Effector CD8-positive, alpha-beta T cell (primary cell): ENCODE data around the gene CIRBP.

Experiments used
- DNase-seq: peaks from one replicate; lab custom pipeline; 2025; lab: John Stamatoyannopoulos, UW

CIRBP gene

GRCh38 chr19:1255186-1256161 is 13.7 kb upstream of the CIRBP start:
- DNase-seq: no peak

- DNase-seq: no peak
Observed at GRCh38 chr19:1256646-1257474, 12.3 kb upstream of the CIRBP start.

DNA sequence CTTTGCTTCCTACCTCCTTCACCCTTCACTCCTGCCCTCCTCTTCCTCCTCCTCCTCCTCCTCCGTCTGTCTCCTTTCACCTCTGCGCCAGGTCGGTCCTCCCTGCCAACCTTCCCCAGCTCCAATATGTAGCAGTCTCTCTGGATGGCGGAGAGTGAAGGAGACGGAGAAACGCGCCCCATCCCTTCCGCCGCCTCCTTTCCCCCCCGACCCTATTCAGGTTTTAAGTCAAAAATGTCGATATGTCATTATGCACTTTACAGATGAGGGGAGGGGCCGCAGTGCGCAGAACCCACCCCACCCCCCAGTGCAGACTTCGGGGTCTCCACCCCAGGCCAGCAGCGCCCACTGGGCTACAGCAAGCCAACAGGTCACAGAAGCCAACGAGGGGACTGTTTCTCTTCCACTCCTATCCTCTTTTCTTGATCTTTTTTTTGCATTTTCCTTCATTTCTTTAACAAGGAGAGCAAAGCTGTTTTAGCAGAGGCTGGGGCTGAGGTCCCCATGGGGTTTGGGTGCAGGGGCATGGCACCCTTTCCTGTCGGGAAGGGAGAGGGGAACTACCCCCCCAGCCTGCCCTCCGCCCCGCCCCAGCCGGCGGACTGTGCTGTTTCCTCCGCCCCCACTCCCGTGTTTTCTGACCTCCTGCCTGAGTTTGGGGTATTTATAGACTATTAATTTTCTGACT is 11.5 kb upstream of the CIRBP start:
- no peak for DNase-seq

DNA sequence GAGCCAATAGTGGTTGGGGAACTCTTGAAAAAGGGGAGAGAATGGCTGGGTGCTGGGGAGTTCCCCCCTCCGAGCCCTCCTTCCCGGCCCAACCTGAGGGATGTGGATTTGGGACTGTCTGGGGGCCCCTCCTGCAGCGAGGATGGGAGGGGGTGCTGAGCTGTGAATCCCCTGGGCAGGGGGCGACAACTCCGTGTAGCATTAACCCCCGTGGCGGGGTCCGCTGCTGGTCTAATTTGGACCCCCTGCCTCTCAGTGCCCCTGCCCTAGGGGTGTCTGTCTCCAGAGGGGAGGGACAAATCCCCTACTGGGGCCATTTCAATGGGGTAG is 11.0 kb upstream of the CIRBP start:
- DNase-seq: no peak

GRCh38 chr19:1258707-1259205 is 10.4 kb upstream of the CIRBP start:
- no peak for DNase-seq

DNA sequence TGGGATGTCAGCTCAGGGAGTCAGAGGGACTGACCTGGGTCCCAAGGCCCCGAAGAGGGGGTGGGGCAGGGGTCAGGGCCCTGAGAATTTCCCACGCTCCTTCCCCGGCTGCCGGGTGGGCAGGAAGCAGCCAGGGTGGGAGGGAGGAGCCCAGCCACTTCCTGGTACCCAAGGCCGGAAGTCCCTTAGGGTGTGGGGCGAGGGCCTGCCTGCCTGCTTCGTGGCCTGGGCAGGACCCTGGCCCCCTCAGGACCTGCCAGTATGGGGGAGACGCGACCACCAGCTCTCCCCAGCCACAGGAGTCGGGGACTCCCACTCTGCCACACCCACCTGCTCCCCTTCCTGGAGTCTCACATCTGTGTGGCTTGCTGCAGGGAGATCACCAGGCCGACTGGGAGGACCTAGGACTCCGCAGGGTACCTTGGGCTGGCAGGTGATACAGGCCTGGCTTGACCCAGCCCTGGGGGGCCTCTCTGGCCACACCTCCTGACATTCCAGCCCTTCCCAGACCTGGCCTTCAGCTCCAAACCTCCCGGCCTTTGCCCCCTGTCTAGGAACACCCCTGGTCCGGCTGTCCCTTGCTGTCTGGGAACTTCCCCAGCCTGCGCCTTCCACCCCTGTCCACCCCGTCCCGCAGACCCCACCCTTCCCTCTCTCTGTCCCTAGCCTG is 9.8 kb upstream of the CIRBP start:
- peak; percentile 53 for DNase-seq

DNA sequence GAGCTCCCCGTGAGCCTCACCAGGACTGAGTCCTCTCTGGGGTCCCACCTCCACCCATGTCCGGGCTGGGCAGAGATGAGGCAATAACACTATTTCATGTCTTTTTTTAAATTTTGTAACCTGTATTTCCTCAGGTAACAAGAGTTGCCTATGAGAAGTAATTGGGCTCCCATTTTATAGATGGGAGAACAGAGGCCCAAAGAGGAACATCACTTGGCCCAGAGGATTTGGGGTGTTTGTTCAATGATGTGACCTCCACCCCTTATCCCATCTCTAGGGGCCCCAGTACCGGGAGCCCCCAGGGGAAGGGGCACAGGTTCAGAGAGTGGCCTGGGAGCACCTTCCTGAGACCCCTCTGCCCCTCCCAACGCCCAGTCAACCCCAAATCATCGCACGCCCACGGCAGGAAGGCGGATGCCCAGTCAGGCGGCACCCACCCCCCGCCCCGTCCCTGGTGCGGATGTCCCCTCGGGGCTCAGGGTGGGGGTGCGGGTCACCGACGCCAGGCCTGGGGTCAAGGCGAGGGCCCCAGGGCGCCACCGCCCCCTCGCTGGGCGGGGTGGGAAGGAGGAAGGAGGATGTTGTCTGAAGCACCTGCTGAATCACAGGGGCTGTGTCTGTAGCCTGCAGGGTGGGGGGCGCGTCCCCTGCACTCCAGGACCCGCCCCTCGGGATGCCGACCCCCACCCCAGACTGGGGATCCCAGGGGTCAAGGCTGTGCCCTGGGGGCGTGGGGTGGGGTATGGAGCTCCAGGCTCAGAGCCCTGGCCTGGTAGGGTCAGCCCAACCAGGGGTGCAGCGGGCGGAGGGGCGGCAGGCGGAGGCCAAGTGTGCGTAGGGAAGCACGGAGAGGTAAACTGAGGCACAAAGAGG is 9.0 kb upstream of the CIRBP start:
- DNase-seq: peak; percentile 42

- DNase-seq: peak; percentile 95
Observed at GRCh38 chr19:1260749-1261537, 8.2 kb upstream of the CIRBP start.

DNA sequence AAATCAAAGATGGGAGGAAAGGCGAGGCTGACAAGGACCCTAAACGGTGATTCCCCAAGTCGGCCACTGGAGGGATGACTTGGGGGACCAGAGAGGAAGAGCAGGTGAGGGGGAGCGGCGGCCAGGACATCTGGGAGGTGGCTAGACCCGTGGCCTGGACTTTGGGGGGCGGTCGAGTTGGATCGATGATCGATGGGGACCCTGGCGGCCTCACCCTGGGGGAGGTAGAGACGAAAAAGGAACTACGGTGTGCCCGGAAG is 7.7 kb upstream of the CIRBP start:
- no peak for DNase-seq

DNA sequence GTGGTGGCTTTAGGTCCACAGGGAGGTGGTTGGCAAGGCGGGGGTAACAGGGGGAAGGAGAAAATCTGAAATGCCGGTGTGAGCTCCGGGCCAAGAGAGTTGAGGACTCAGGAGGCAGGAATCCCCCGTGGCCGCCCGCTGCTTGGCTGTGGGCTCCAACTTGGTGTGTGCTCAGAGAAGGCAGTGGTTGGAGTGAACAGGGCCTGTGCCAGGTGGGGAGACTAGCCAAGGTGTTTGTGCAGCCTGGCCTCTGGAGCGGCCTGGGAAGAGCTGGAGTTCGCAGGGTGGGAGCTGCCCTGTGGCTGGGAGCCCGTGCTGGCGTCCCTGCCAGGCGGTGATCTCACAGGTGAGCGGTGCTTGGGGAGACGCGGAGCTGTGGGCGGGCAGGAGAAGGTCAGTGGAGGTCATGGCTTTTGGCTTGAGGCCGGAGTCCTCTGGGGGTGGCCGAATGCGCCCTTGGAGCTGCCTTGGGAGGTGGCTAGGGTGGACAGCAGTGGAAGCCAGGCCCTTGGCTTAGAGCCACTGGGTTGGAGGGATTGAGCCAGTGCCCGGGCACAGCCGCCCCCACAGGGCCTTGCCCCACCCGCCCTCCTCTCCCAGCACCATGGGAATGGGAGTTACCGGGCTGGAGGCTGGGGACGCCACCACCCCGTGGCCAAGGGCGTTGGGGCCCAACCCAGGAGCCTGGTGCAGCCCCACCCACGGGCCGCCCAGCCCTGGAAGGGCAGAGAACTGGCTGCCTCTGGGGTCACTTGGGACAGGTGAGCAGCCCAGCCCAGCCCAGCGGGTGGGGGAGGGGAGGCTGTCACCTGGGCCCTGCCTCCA is 7.1 kb upstream of the CIRBP start:
- DNase-seq: peak; percentile 44

GRCh38 chr19:1262623-1263123 is 6.5 kb upstream of the CIRBP start:
- no peak for DNase-seq

DNA sequence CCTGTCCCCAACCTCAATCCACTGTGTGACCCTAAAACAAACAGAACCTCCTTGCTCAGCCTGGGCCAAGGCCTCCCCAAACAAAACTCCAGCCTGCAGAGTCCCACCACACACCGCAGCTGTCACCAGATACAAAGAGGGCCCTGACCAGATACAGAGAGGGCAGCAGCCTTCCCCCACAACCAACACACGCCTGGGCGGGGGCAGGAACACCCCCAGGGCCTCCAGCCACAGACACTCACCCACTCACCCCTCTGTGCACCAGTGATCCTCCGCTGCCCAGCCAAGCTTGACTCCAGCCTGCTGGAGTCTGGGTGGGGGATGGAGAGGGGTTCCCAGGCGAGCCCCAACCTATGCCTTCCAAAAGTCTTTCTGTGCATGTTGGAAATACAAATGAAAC is 5.9 kb upstream of the CIRBP start:
- DNase-seq: no peak

GRCh38 chr19:1264801-1265614 is 4.1 kb upstream of the CIRBP start:
- DNase-seq: no peak

- no peak for DNase-seq
Observed at GRCh38 chr19:1265615-1266128, 3.5 kb upstream of the CIRBP start.

DNA sequence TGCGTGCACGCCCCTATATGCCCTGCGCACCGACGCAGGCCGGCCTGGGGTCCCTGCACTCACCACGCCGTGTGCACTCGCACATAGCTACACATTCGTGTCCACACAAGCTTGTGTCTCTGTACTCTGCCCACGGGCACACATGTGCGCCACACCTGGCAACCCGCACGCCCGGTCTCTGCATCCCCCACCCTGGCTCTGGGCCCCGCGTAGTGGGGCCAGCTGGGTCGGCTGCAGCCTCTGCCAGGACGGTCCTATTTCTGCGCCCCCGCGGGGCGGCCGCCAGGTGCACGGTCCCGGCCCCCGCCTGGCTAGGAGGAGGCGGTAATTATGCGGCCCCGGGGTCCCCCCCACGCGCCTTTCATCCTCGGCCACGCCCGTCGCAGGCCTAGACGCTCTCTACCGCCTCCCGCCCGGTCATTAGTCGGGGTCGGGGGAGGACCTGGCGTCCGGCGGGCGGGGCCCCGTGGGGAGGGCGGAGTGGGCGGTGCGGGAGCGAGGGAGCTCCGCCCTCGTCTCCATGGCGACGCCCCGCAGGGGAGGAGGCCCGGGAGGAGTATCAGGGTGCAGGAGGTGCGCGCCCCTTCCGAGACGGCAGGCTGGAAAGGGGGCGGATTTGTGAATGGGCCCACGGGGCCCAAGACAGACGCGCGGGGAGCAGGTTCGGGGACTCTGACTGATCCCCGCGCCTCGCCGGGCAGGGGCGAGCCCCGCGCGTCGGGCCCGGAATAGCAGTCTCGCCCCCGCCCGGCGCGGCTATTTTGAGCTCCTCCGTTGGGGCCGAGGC is 2.8 kb upstream of the CIRBP start:
- peak; percentile 73 for DNase-seq

DNA sequence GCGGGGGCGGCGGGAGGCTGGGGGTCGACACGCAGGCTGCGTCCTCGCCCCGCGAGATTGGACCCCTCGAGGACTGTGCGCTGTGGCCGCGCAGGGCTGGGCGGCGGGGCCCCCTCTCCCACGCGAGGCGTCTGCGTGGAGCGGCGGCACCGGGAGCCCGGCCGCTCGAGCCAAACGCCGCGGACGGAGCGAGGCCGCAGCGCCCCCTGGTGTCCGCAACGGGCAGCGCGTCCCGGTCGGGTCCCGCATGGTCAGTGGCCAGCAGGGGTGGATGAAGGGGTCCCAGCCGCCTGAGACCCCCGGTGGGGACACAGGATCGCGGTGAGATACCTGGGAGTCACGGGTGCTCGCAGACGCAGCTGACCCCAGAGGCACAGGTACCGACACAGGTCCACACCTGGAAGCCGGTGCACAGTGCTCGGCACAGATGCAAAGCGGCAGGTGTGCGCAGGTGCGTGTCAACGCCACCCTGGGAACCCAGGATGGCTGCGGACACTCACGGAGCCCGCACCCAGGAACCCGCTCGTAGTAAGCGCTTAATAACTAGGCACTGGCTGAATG is 2.1 kb upstream of the CIRBP start:
- peak; percentile 49 for DNase-seq
